SH-SY5Y (cell line): ENCODE results near the gene WFIKKN1.

Experiments used
- GATA2 ChIP-seq: IDR thresholded peaks from 2 replicates; pipeline ENCODE4 v1.6.1; 2011; ENCODE audit warnings: mild to moderate bottlenecking, low read depth, low read length
- GATA3 ChIP-seq: IDR thresholded peaks from 2 replicates; pipeline ENCODE4 v1.6.1; 2011; ENCODE audit warnings: low read depth, mild to moderate bottlenecking, low read length, moderate library complexity

- no peak for TF ChIP-seq GATA2
- no peak for TF ChIP-seq GATA3
These were observed at the start of gene WFIKKN1 for GRCh38 chr16:630815-631405.
